ENCODE data around the gene SLC17A2.

Gene SLC17A2

DNA sequence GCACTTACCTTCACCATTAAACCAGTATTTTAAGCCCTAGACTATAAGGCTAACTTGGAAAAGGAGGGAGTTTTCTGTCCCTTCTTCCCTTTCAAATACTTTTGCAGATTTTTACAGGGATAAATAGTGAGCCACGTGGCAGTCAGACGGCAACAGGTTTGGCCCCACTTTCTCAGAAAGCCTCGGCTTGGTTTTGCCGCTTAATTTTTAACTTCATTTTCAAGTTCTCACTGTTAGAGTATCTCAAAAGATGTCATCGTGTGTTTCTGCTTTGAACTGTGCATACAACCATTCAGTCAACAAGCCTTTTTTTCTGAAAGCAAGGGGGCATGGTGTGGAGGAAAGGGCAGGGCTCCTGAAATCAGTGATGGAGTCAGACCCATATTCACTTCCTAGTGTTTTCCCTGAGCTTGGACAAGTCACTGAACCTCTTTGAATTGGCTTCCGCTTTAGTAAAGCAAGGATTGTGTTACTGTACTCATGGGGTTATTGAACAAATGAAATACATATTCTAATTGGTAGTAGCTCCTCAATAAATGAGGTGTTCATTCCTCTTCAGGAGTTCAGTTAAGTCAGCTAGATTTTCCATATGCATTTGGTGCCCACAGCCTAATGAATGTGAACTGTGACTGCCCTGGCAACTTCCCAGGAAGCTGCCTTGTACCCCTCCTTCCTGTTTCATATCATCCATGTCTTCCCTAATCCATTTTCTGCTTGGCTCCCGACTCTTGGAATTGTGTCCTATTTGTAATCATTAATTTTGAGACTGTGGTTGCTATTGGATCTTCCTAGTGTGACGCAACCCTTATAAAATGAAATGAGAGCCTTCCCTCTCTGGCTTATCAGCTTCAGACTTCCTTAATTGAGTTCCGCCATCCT is at the start of gene SLC17A2:
TSS of gene SLC17A2 (minus strand) at position 160 of the 879 bp plus-strand sequence. CDS start 4,895 bp downstream, outside the sequence.
- DNase-seq: no peak

- no peak for DNase-seq
These were observed 45.6 kb upstream of the SLC17A2 start for GRCh38 chr6:25975923-25976560.

DNA sequence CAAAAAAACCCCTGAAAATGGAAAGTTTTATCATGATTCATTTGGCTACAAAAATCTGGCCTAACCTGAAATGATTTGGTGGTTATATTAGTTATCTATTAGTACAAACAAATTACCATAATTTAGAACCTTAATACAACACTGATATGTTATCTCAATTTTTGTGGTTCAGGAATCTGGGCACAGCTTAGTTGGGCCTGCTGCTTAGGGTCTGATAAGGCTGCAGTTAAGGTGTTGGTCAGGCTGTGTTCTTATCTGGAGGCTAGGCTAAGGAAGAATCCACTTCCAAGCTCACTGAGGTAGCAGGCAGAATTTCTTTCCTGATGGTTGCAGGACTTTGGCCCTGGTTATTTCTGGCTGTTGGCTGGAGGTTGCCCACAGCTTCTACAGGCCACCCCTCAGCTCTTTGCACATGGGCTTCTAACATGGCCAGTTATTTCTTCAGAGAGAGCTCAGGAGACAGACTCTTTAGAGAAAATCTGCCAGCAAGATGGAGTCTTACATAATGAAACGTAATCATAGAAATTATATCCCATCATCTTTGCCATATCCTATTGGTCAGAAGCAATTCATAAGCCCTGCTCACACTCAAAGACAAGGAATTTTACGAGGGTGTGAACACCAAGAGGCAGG is 43.5 kb upstream of the SLC17A2 start:
- DNase-seq: no peak

DNA sequence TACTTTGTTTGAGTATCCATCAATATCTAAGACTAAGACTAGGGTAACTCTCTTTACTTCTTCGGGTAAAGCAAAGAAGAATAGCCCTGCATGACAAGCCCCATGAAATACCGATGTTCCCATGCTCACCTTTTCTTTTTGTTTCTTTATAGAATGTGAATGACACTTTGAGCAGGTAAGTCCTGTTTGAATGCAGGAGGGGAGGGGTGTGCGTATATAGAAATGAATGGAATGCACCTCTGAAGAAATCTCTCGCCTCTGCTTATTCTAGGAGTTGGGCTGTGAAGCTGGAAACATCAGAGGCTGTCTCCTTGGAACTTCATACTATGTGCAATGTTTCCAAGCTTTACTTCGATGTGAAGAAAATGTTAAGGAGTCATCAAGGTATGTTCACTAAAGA is 42.4 kb upstream of the SLC17A2 start:
- DNase-seq: no peak

GRCh38 chr6:25972128-25972527 is 41.6 kb upstream of the SLC17A2 start:
- no peak for DNase-seq

DNA sequence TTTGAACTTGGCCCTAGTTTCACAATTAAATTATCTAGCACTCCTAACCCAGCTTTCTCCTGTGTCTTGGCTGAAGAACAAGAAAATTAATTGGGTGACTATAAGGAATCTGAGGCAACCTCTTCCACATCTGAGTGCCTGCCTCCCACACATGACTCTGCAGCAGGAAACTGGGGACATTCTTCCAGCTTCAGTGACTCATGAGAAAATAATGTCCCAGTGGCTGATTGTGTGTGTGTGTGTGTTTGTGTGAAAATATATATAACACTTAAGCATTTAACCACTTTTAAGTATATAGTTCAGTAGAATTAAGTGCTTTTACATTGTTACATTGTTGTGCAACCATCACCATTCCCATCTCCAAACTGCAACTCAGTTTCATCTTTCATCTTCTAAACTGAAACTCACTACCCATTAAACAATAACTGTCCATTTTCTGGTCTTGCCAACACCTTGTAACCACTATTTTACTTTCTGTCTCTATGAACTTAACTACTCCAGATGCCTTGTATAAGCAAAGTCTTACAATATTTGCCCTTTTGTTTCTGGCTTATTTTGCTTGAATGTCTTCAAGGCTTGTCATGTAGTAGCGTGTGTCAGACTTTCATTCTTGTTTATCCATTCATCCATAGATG is 40.8 kb upstream of the SLC17A2 start:
- DNase-seq: no peak

DNA sequence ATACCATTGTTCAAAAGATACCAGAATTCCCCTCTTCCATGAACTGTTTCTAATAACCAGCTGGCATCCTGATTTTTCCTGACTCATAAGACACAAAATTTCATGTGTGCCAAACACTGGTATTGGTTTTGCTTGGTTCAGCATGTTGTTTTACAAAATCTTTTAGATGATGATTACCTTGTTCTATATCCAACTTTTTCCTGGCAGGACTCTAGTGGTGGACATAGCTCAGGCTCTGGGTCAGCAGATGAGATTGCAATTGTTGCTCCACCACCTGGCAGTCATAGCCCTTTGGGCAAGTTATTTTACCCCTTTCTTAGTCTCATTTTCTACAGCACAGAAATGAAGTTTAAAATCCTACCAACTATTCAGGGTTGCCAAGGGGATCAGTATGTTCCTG is 38.3 kb upstream of the SLC17A2 start:
- DNase-seq: no peak

GRCh38 chr6:25966711-25967110 is 36.2 kb upstream of the SLC17A2 start:
- no peak for DNase-seq

DNA sequence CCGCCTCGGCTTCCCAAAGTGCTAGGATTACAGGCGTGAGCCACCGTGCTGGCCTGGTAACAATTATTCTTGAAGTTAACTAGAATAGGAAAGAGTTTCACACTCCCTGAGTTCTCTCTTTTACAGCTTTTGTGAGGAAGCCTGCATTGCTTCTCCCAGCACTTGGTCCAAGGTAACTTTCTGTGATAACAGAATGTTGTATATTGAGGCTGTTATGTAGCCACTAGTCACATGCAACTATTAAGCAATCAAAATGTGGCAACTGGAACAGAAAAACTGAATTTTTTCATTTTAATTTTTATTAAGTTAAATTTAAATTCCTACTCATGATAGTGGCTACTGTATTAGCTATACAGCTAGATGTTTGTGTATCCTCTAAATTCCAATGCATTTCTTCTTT is 34.6 kb upstream of the SLC17A2 start:
- no peak for DNase-seq

- DNase-seq: no peak
These were observed 33.1 kb upstream of the SLC17A2 start for GRCh38 chr6:25963426-25964123.

GRCh38 chr6:25962149-25963127 is 31.9 kb upstream of the SLC17A2 start, which contains the start of gene TRIM38:
TRIM38 (plus strand) TSS chr6:25962802; CDS start chr6:25966523, 3,721 bp downstream.
- DNase-seq: peak; percentile 41

GRCh38 chr6:25961619-25962148 is 31.2 kb upstream of the SLC17A2 start:
- no peak for DNase-seq

DNA sequence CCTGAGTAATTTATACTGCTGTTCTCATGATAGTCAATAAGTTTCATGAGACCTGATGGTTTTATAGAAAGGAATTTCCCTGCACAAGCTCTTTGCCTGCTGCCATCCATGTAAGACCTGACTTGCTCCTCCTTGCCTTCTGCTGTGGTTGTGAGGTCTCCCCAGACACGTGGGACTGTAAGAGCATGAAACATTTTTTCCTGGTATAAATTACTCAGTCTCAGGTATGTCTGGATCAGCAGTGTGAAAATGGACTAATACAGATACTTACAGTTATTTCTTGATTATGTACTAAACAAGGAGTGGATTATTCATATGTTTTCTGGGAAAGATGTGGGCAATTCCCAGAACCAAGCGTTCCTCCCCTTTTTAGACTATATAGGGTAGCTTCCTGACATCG is 30.2 kb upstream of the SLC17A2 start:
- no peak for DNase-seq

DNA sequence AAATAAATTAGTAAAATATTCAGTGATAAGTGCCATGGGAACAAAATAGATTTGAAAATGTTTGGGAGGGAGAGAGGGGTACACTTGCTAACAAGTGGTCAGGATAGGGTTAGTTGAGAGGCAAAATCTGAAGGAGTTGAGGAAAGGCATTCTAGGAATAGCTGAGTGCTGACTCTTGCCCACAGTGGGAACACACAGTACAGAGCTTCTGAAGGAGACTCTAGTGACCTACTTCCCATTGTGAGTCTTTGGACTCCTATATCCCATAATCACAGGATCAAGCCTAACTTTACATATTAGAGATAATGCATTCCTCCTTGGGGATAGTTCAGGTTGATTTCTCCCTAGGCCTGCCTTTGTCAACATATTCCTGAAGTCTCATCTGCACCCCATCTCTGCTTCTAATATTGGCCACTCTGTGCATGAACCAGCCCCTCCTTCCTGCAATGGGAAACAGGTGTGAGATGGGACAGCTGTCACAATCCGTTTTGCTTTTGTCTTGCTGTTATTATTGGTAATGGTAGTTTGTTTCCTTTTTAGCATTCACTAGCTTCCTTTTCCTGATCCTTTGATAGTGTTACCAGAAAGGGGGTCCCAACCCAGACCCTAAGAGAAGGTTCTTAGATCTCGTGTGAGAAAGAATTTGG is 29.5 kb upstream of the SLC17A2 start:
- no peak for DNase-seq

DNA sequence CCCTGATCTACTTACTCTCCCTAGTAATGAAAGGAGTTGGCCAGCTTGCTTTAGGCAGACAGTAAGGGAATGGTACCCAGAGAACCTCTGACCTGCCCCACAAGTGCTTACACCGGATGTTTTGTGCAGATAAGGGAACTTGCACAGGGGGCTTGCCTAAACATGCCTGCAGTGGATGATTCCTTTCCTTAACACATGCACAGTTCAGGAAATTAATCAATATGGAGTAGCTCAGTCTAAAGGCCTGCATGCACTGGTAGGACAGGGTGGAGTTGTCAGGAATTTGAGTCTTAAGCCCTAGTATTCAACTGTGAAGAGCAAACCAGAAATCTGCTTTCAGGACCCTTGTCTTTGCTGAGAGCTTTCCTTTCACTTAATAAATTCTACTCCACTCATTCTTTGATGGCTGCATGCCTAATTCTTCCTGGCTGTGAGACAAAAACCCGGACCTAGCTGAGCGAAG is 28.2 kb upstream of the SLC17A2 start:
- no peak for DNase-seq

DNA sequence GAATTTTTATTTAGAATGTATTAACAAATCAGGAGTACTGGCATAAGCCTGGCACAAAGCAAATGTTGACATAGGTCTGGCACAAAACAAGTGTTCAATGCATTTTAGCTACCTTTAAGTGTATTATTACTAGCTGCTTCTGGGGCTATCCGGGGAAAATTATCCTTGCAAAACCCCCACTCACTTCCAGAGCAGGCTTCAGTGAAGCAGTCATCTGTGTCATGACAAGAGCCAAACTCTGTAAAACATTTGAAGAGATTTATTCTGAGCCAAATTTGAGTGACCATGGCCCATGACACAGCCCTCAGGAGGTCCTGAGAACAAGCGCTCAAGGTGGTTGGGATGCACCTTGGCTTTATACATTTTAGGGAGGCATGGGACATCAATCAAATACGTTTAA is 25.7 kb upstream of the SLC17A2 start:
- no peak for DNase-seq

- no peak for DNase-seq
These were observed 24.3 kb upstream of the SLC17A2 start for GRCh38 chr6:25954756-25955155.

DNA sequence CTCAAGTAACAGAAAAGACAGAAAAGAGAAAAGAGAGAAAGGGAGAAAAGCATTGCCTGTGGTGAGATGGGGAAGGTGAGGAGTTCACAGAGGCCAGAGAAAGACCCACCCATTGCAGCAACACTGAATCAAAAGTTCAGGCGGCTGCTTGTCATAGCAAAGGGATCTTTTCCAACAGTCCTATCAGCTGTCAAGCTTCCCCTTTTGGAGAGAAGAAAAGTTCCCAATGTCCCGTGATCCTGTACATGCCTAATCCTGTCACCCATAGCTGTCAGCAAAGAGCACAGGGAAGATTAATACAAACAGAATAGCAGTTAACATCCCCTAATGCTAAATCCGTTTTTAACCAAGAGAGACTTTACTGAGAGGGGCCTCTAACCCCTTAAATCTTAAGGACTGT is 23.2 kb upstream of the SLC17A2 start:
- DNase-seq: no peak

GRCh38 chr6:25952535-25952934 is 22.0 kb upstream of the SLC17A2 start:
- DNase-seq: no peak

DNA sequence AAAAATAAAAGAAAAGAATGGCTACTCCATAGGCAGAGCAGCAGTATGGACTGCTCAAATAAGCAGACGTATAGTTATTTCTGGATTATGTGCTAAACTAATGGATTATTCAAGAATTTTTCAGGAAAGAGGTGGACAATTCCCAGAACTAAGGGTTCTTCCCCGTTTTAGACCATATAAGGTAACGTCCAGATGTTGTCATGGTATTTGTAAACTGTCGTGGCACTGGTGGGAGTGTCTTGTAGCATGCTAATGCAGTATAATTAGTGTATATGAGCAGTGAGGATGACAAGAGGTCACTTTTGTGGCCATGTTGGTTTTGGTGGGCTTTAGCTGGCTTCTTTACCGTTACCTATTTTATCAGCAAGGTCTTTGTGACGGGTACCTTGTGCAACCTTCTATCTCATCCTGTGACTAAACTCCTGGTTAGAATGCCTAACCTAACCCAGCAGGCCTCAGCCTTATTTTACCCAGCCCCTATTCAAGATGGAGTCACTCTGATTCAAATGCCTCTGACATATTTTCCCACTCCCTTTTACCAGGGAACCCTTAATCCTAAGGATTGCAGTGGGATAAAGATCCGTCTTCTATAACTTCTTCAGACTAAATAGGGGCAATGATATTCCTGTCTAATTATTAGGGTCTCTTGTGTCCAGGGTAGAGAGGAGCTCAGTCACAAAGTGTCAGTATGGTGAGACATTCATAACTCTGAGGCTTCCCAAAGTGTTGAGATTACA is 21.0 kb upstream of the SLC17A2 start:
- DNase-seq: no peak

All from NK-92 treated with Interleukin-12 subunit alpha and Interleukin-12 subunit beta, amount 100 ng/mL, for 24 hours (cell line).